ENCODE data around the gene ABCG2. TPM values are rescaled to one million over a fixed set of nuclear protein-coding genes. Genes with fewer than 3 reads are reported as not detected.

The ABCG2 gene
- polyA plus RNA-seq, 1 of the 3 experiments (the other 2 are of a cell fraction): 0.02 TPM

DNA sequence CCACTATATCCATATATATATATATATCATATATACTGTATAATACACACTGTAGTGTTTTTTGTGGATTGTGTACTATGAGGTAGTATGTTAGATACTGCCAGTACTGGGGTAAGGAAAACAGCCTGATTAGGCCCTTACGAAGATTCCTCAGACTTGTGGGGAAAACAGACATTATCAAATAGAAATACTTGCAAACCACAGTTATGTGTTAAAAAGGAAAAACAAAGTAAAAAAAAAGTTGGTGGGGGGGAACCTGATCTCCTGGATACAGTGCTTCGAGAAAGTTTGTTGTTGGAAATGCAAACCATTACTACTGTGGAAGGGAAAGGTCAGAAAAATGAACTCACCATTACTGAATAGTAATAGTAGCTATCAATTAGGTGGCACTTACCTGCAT is 98.0 kb downstream of the ABCG2 start:
- no peak for TF ChIP-seq TCF12 (IDR thresholded peaks at IDR 0.05)
- no peak for TF ChIP-seq SMC3 (IDR thresholded peaks at IDR 0.05; ENCODE audit: low read depth, low read length)
- TF ChIP-seq, protein P1, sequence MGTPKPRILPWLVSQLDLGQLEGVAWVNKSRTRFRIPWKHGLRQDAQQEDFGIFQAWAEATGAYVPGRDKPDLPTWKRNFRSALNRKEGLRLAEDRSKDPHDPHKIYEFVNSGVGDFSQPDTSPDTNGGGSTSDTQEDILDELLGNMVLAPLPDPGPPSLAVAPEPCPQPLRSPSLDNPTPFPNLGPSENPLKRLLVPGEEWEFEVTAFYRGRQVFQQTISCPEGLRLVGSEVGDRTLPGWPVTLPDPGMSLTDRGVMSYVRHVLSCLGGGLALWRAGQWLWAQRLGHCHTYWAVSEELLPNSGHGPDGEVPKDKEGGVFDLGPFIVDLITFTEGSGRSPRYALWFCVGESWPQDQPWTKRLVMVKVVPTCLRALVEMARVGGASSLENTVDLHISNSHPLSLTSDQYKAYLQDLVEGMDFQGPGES (IDR thresholded peaks at IDR 0.05; ENCODE audit: low read depth, low read length): no peak
- TF ChIP-seq, protein P2, sequence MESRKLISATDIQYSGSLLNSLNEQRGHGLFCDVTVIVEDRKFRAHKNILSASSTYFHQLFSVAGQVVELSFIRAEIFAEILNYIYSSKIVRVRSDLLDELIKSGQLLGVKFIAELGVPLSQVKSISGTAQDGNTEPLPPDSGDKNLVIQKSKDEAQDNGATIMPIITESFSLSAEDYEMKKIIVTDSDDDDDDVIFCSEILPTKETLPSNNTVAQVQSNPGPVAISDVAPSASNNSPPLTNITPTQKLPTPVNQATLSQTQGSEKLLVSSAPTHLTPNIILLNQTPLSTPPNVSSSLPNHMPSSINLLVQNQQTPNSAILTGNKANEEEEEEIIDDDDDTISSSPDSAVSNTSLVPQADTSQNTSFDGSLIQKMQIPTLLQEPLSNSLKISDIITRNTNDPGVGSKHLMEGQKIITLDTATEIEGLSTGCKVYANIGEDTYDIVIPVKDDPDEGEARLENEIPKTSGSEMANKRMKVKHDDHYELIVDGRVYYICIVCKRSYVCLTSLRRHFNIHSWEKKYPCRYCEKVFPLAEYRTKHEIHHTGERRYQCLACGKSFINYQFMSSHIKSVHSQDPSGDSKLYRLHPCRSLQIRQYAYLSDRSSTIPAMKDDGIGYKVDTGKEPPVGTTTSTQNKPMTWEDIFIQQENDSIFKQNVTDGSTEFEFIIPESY (IDR thresholded peaks at IDR 0.05; ENCODE audit: borderline replicate concordance, low read depth): no peak
- TF ChIP-seq, protein P3, sequence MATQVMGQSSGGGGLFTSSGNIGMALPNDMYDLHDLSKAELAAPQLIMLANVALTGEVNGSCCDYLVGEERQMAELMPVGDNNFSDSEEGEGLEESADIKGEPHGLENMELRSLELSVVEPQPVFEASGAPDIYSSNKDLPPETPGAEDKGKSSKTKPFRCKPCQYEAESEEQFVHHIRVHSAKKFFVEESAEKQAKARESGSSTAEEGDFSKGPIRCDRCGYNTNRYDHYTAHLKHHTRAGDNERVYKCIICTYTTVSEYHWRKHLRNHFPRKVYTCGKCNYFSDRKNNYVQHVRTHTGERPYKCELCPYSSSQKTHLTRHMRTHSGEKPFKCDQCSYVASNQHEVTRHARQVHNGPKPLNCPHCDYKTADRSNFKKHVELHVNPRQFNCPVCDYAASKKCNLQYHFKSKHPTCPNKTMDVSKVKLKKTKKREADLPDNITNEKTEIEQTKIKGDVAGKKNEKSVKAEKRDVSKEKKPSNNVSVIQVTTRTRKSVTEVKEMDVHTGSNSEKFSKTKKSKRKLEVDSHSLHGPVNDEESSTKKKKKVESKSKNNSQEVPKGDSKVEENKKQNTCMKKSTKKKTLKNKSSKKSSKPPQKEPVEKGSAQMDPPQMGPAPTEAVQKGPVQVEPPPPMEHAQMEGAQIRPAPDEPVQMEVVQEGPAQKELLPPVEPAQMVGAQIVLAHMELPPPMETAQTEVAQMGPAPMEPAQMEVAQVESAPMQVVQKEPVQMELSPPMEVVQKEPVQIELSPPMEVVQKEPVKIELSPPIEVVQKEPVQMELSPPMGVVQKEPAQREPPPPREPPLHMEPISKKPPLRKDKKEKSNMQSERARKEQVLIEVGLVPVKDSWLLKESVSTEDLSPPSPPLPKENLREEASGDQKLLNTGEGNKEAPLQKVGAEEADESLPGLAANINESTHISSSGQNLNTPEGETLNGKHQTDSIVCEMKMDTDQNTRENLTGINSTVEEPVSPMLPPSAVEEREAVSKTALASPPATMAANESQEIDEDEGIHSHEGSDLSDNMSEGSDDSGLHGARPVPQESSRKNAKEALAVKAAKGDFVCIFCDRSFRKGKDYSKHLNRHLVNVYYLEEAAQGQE (IDR thresholded peaks at IDR 0.05; ENCODE audit: low read depth, low read length): no peak
- no peak for TF ChIP-seq FOXJ3 (CRISPR knock-in tag; IDR thresholded peaks at IDR 0.05)
- no peak for TF ChIP-seq RXRA (IDR thresholded peaks at IDR 0.05; ENCODE audit: borderline replicate concordance, low read depth)
- no peak for TF ChIP-seq GATA2 (CRISPR knock-in tag; IDR thresholded peaks at IDR 0.05)
- TF ChIP-seq, protein P4, sequence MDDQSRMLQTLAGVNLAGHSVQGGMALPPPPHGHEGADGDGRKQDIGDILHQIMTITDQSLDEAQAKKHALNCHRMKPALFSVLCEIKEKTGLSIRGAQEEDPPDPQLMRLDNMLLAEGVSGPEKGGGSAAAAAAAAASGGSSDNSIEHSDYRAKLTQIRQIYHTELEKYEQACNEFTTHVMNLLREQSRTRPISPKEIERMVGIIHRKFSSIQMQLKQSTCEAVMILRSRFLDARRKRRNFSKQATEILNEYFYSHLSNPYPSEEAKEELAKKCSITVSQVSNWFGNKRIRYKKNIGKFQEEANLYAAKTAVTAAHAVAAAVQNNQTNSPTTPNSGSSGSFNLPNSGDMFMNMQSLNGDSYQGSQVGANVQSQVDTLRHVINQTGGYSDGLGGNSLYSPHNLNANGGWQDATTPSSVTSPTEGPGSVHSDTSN (IDR thresholded peaks at IDR 0.05): no peak
- H3K4me3 ChIP-seq (ENCODE audit: low read depth in 2 of 2, low read length in 1 of 2): no peak overlapping the region
- DNase-seq: no peak
- H3K79me2 ChIP-seq (ENCODE audit: insufficient read depth): no peaks in the 10 kb centered on the region
- no peak overlapping the region for H3K9ac ChIP-seq
- H2AFZ ChIP-seq (ENCODE audit: low read depth): no peak overlapping the region
- ChIA-PET POLR2A (no interaction called here), CTCF (interaction anchor here (1.7 kb wide), 1 partner anchor 151 kb away, joined by 4 read pairs; no protein-coding TSS in a partner anchor)
- no peak overlapping the region for H3K27ac ChIP-seq (ENCODE audit: low read depth in 2 of 2, low read length in 1 of 2)
- H3K36me3 ChIP-seq (replicated peaks in 1 of 2; ENCODE audit: control insufficient read depth in 1 of 2, insufficient read depth in 2 of 2, low read length in 1 of 2): peaks cover 68 to 71% of the 10 kb centered on the region in 2 experiments
- no peak overlapping the region for H3K4me2 ChIP-seq
- 99% methylated on average over 2 of the region's 2 CpGs for WGBS (ENCODE audit: low lambda C conversion rate)
- no peaks in the 10 kb centered on the region for H3K27me3 ChIP-seq (ENCODE audit: insufficient read depth)
- no peaks in the 10 kb centered on the region for H3K4me1 ChIP-seq (ENCODE audit: control insufficient read depth in 1 of 2, insufficient read depth in 2 of 2, low read depth in 1 of 2, low read length in 1 of 2)
- H4K20me1 ChIP-seq (ENCODE audit: insufficient read depth): no peaks in the 10 kb centered on the region
- H3F3A ChIP-seq (replicated peaks; ENCODE audit: insufficient read depth): no peaks in the 10 kb centered on the region
- no peaks in the 10 kb centered on the region for H3K9me2 ChIP-seq
- H3K9me3 ChIP-seq: no peaks in the 10 kb centered on the region
